SW 1271 (cell line): ENCODE data around the gene ST6GALNAC3.
"Not testable (repeated sequence)": the region's sequence is repeated elsewhere in the genome, so short reads cannot be mapped to it uniquely, and the experiment has no call there.

ENCODE experiments used
- DNase-seq, 2 experiments: peaks; one replicate each; lab custom pipeline; 2025; lab: John Stamatoyannopoulos, UW

The ST6GALNAC3 gene

GRCh38 chr1:76106719-76107235 is 32.2 kb downstream of the ST6GALNAC3 start:
- DNase-seq = no peak

- DNase-seq = no peak
Measured at GRCh38 chr1:76109404-76109803, 34.9 kb downstream of the ST6GALNAC3 start.

GRCh38 chr1:76109901-76110560 is 35.5 kb downstream of the ST6GALNAC3 start:
- no peak for DNase-seq

- DNase-seq = no peak
Measured at GRCh38 chr1:76110666-76111065, 36.1 kb downstream of the ST6GALNAC3 start.

GRCh38 chr1:76112321-76112720 is 37.8 kb downstream of the ST6GALNAC3 start:
- not testable (repeated sequence) for DNase-seq

GRCh38 chr1:76113446-76113845 is 38.9 kb downstream of the ST6GALNAC3 start:
- no peak for DNase-seq

- DNase-seq = no peak
Measured at GRCh38 chr1:76115171-76115570, 40.6 kb downstream of the ST6GALNAC3 start.

- DNase-seq = no peak
Measured at GRCh38 chr1:76121850-76122249, 47.3 kb downstream of the ST6GALNAC3 start.

GRCh38 chr1:76122271-76122670 is 47.7 kb downstream of the ST6GALNAC3 start:
- DNase-seq = no peak

- not testable (repeated sequence) for DNase-seq
Measured at GRCh38 chr1:76123411-76124064, 49.0 kb downstream of the ST6GALNAC3 start.

- DNase-seq = no peak
Measured at GRCh38 chr1:76124196-76124595, 49.6 kb downstream of the ST6GALNAC3 start.

- DNase-seq = no peak
Measured at GRCh38 chr1:76125473-76126219, 51.1 kb downstream of the ST6GALNAC3 start.

- no peak for DNase-seq
Measured at GRCh38 chr1:76128096-76128495, 53.5 kb downstream of the ST6GALNAC3 start.

- DNase-seq = no peak
Measured at GRCh38 chr1:76129731-76130130, 55.2 kb downstream of the ST6GALNAC3 start.

GRCh38 chr1:76130992-76131391 is 56.4 kb downstream of the ST6GALNAC3 start:
- DNase-seq = no peak

- DNase-seq = no peak
Measured at GRCh38 chr1:76133977-76134376, 59.4 kb downstream of the ST6GALNAC3 start.

- DNase-seq = no peak
Measured at GRCh38 chr1:76135835-76136234, 61.3 kb downstream of the ST6GALNAC3 start.

- DNase-seq = no peak
Measured at GRCh38 chr1:76136894-76137293, 62.3 kb downstream of the ST6GALNAC3 start.

- DNase-seq = no peak
Measured at GRCh38 chr1:76137746-76138145, 63.2 kb downstream of the ST6GALNAC3 start.

GRCh38 chr1:76138217-76138616 is 63.7 kb downstream of the ST6GALNAC3 start:
- no peak for DNase-seq

GRCh38 chr1:76140227-76140626 is 65.7 kb downstream of the ST6GALNAC3 start:
- no peak for DNase-seq

- DNase-seq = no peak
Measured at GRCh38 chr1:76141929-76142328, 67.4 kb downstream of the ST6GALNAC3 start.
